Left lung (tissue), 10 donors: ENCODE measurements around the gene SPATA25. TPM values are rescaled to one million over a fixed set of nuclear protein-coding genes. Genes with fewer than 3 reads are reported as not detected.
"Not testable (repeated sequence)": the region's sequence is repeated elsewhere in the genome, so short reads cannot be mapped to it uniquely, and the experiment has no call there.

Experiments used
- ATAC-seq: fragments of 200-7000 bp; cut with Tn5 transposase; one replicate; pipeline ENCODE4 v1.9.1; 2020; ENCODE audit warnings: moderate library complexity
- DNase-seq, 4 donors: peaks; one replicate each; pipeline ENCODE4 v3.0.0-alpha.2; 2013 to 2020
- H3K27ac ChIP-seq, 2 donors: fragments of 200-600 bp; sonication (generic) in 1 of 2; one replicate each; pipeline versions ENCODE4 v1.5.0 to v1.8.0; 2020 to 2021
- H3K27me3 ChIP-seq, 2 donors: fragments of 200-600 bp; sonication (generic) in 1 of 2; one replicate each; pipeline versions ENCODE4 v1.5.0 to v1.8.0; 2020 to 2021
- H3K36me3 ChIP-seq, 2 donors: fragments of 200-600 bp; sonication (generic) in 1 of 2; one replicate each; pipeline versions ENCODE4 v1.5.0 to v1.8.0; 2020 to 2021
- H3K4me1 ChIP-seq, 2 donors: fragments of 200-600 bp; one replicate each; pipeline ENCODE4 v1.8.0; 2021
- H3K4me3 ChIP-seq, 2 donors: fragments of 200-600 bp; sonication (generic) in 1 of 2; one replicate each; pipeline versions ENCODE4 v1.5.0 to v1.8.0; 2020 to 2021; ENCODE audit warnings: mild to moderate bottlenecking in 1 of 2
- H3K9me3 ChIP-seq, 2 donors: fragments of 200-600 bp; sonication (generic) in 1 of 2; one replicate each; pipeline versions ENCODE4 v1.5.0 to v1.8.0; 2020 to 2021
- CTCF ChIP-seq, 2 donors: fragments of 200-600 bp; sonication (generic) in 1 of 2; IDR thresholded peaks; one replicate each; pipeline versions ENCODE4 v1.5.0 to v1.8.0; 2021; ENCODE audit warnings: antibody characterized with exemption in 2 of 2
- intact Hi-C, 2 donors: fragments of 100-400 bp; cut with DNase I; formaldehyde crosslinking; loops; one replicate each; pipeline versions ENCODE4 v1.11.2 to v1.14.2; 2022
- polyA plus RNA-seq, 6 donors: library from polyadenylated mRNA; unstranded; fragments of 120-200 nt; gene quantifications; one replicate each; pipeline ENCODE4 v1.2.1, GENCODE V29; 2013; ENCODE audit not compliant: insufficient read length in 6 of 6
- total RNA-seq, 2 donors: library from RNA; stranded (reverse); fragmentation: NEBNext Ultra II Directional; extraction: Animal tissue kit (Norgen Biotek cat#: 25700); gene quantifications; one replicate each; pipeline ENCODE4 v1.2.1, GENCODE V29; 2021
- donor health status: DM: no; HTN: yes; CAD: no.
- donor health status: DM: no; HTN: no; CAD: no.

The SPATA25 gene
- total and polyA plus RNA-seq, 8 donors, result 0.70 to 3.5 (median 2.8) TPM

- Histone ChIP-seq H3K27ac (no peak overlapping the region), H3K9me3 (no peaks in the 10 kb centered on the region), H3K4me3 (no peak overlapping the region), H3K4me1 (peaks cover 6 to 22% of the 10 kb centered on the region in 2 donors), H3K27me3 (no peaks in the 10 kb centered on the region), H3K36me3 (peaks cover 0 to 35% of the 10 kb centered on the region in 2 donors)
- no peak for TF ChIP-seq CTCF (IDR thresholded peaks at IDR 0.05)
- no peak for ATAC-seq
- peak in 1 of 4 donors; percentile 20 for DNase-seq
- intact Hi-C loops, result no loop called here
These were observed 9.2 kb downstream of the SPATA25 start for GRCh38 chr20:45878076-45878761.

GRCh38 chr20:45874576-45874975, 12.8 kb downstream of the SPATA25 start:
- no peaks in the 10 kb centered on the region for H3K4me1 ChIP-seq
- TF ChIP-seq CTCF (IDR thresholded peaks at IDR 0.05), result no peak

GRCh38 chr20:45874104-45874481, 13.3 kb downstream of the SPATA25 start:
- H3K9me3 ChIP-seq, ATAC-seq, H3K27ac ChIP-seq, H3K4me1 ChIP-seq, intact Hi-C loops, DNase-seq, H3K4me3 ChIP-seq, H3K27me3 ChIP-seq: not testable (repeated sequence)
- H3K36me3 ChIP-seq, result peaks cover 0 to 30% of the 10 kb centered on the region in 2 donors

More at GRCh38 chr20:45874576-45874975, 12.8 kb downstream of the SPATA25 start:
- ATAC-seq, result no peak
- Histone ChIP-seq H3K36me3 (peaks cover 0 to 32% of the 10 kb centered on the region in 2 donors), H3K9me3 (no peaks in the 10 kb centered on the region), H3K27ac (no peak overlapping the region), H3K4me3 (no peak overlapping the region), H3K27me3 (no peaks in the 10 kb centered on the region)
- intact Hi-C loops, result no loop called here
- no peak for DNase-seq

- no peaks in the 10 kb centered on the region for H3K4me1 ChIP-seq
- intact Hi-C loops, result no loop called here
- no peaks in the 10 kb centered on the region for H3K9me3 ChIP-seq
- no peak overlapping the region for H3K4me3 ChIP-seq
- ATAC-seq (no peak), DNase-seq (no peak)
- no peaks in the 10 kb centered on the region for H3K27me3 ChIP-seq
- no peak overlapping the region for H3K27ac ChIP-seq
- H3K36me3 ChIP-seq, result peaks cover 0 to 25% of the 10 kb centered on the region in 2 donors
- TF ChIP-seq CTCF (IDR thresholded peaks at IDR 0.05), result no peak
These were observed 13.9 kb downstream of the SPATA25 start for GRCh38 chr20:45873409-45874103.

GRCh38 chr20:45872626-45873025, 14.8 kb downstream of the SPATA25 start:
- Histone ChIP-seq H3K4me3 (no peak overlapping the region), H3K27ac (no peak overlapping the region), H3K36me3 (peaks cover 0 to 16% of the 10 kb centered on the region in 2 donors), H3K27me3 (no peaks in the 10 kb centered on the region), H3K4me1 (no peaks in the 10 kb centered on the region), H3K9me3 (no peaks in the 10 kb centered on the region)
- intact Hi-C loops, result no loop called here
- no peak for DNase-seq
- no peak for TF ChIP-seq CTCF (IDR thresholded peaks at IDR 0.05)
- no peak for ATAC-seq
